GM12801 (cell line): Measurements from ENCODE around the gene DIO3.

ENCODE experiments used
- CTCF ChIP-seq: IDR thresholded peaks from one replicate; pipeline ENCODE4 v1.5.1; 2011; ENCODE audit warnings: control low read depth; ENCODE audit not compliant: insufficient read length; ENCODE audit errors: extremely low read depth

Gene DIO3

GRCh38 chr14:101573289-101573688 lies 12.0 kb downstream of the DIO3 start:
- TF ChIP-seq CTCF, result no peak

GRCh38 chr14:101575581-101575980 lies 14.3 kb downstream of the DIO3 start:
- no peak for TF ChIP-seq CTCF

GRCh38 chr14:101577221-101577909 lies 16.1 kb downstream of the DIO3 start:
- no peak for TF ChIP-seq CTCF

GRCh38 chr14:101578489-101578888 lies 17.2 kb downstream of the DIO3 start:
- no peak for TF ChIP-seq CTCF

- TF ChIP-seq CTCF, result no peak
Observed at GRCh38 chr14:101579372-101580080, 18.2 kb downstream of the DIO3 start.

- TF ChIP-seq CTCF, result no peak
Observed at GRCh38 chr14:101581806-101582205, 20.5 kb downstream of the DIO3 start.

GRCh38 chr14:101582294-101582693 lies 21.0 kb downstream of the DIO3 start:
- no peak for TF ChIP-seq CTCF
